ENCODE data around the gene PPP3R1.
"Not testable (repeated sequence)": the region's sequence is repeated elsewhere in the genome, so short reads cannot be mapped to it uniquely, and the experiment has no call there.

PPP3R1 gene

DNA sequence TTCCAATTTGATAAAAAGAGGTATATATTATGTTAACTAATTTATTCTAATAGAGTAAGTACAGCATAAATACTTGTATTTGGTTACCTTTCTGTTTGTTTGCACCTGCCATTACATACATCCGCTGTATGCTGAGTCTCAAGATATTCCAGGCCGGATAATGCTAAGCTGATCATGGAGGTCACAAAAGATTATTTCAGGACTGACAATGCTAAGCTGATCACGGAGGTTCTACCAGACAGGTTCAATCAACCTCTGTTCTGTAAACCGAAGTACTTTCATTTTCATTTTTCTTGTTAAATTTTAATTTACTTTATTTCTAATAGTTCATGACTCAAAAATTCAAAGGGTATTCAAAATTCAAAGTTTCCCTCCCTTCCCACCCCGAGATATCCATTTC is 63.5 kb downstream of the PPP3R1 start:
- DNase-seq (ENCODE audit: low spot score) = no peak

GRCh38 chr2:68187329-68187728 is 65.0 kb downstream of the PPP3R1 start:
- no peak for DNase-seq (ENCODE audit: low spot score)

GRCh38 chr2:68185541-68186164 is 66.7 kb downstream of the PPP3R1 start:
- DNase-seq (ENCODE audit: low spot score) = peak; percentile 65

DNA sequence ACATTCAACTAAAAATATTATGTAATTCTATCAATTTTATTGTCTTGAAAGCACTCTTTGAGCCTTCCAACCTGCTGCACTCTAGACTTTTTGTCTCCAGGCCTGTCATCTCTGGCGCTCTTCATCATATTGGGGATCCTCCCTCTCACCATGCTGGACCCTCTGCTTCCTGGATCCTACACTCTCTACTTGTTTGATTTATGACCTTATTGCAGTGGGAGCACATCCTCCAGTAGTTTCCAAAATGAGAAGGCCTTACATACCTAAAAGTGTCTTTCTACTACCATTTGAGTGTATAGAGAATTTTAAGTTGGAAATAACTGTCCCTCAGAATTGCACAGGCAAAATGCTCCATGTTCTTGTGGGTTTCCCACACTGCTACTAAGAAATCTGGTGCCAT is 69.4 kb downstream of the PPP3R1 start:
- DNase-seq (ENCODE audit: low spot score) = no peak

- DNase-seq (ENCODE audit: low spot score) = no peak
These were observed 73.2 kb downstream of the PPP3R1 start for GRCh38 chr2:68178954-68179627.

DNA sequence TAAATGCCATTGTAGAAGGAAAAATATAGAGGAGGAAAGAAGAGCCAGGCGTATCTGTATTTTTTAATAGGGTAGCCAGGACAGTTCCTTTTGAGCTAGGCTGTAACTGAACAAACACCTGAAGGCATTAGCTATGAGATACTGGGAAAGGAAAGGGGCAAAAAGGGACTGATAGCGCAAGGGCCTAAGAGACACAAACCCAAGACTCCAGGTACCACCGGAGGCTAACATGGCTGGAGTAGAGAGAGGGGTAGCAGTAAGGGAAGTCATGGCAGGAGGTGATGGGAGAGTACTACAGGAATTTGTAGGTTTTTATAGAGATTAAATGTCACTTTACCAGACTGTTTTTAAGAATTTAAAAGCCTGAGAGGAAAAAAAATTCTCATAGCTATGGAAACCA is 73.9 kb downstream of the PPP3R1 start:
- no peak for DNase-seq (ENCODE audit: low spot score)

GRCh38 chr2:68177541-68177940 is 74.8 kb downstream of the PPP3R1 start:
- no peak for DNase-seq (ENCODE audit: low spot score)

GRCh38 chr2:68176657-68177056 is 75.7 kb downstream of the PPP3R1 start:
- no peak for DNase-seq (ENCODE audit: low spot score)

DNA sequence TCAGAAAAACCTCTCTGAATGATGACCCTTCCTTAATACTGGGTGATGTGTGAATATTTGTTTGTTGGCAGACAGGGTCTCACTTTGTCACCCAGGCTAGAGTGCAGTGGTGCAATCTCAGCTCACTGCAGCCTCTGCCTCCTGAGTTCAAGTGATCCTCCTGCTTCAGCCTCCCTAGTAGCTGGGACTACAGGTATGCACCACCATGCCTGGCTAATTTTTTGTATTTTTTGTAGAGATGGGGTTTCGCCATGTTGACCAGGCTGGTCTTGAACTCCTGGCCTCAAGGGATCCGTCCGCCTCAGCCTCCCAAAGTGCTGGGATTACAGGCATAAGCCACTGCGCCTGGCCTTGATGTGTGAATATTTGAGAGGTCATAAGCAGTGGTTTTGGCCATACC is 77.1 kb downstream of the PPP3R1 start:
- DNase-seq (ENCODE audit: low spot score) = not testable (repeated sequence)

GRCh38 chr2:68172990-68173700 is 79.2 kb downstream of the PPP3R1 start:
- no peak for DNase-seq (ENCODE audit: low spot score)

DNA sequence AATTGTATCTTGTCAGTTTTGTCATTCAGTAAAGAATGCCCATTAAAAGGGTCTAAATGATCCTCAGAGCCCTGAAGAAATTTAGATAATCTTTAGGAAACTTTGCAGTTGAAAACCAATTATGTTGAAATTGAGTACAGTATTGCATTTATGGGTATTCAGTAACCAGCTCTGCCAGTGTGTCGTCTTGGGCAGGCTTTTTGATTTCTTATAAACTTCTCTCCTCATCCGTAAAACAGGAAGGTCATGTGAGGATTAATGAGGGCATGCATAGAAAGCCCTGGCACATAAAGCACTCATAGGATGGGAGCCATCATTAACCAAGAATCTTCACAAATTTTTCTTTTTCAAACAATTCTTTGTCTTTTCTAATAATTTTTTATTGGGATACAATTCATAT is 79.8 kb downstream of the PPP3R1 start:
- DNase-seq (ENCODE audit: low spot score) = no peak

DNA sequence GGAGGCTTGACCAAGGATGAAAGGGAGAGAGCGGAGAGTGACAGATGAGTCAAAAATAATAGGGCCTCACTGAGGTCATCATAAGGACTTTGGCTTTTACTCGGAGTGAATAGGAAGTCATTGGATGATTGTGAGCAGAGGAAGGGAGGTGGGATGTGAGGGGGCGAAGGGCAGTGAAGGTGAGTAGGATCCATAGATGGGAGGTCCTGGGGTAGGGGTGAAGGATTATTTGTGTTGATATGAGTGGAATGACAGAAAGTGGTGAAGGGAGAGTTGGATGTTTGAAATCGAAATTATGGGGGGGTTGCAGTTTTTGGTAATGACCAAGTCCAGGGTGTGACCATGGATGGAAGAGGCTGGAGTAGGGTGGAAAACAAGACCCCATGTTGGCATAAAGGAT is 80.6 kb downstream of the PPP3R1 start:
- DNase-seq (ENCODE audit: low spot score) = no peak

DNA sequence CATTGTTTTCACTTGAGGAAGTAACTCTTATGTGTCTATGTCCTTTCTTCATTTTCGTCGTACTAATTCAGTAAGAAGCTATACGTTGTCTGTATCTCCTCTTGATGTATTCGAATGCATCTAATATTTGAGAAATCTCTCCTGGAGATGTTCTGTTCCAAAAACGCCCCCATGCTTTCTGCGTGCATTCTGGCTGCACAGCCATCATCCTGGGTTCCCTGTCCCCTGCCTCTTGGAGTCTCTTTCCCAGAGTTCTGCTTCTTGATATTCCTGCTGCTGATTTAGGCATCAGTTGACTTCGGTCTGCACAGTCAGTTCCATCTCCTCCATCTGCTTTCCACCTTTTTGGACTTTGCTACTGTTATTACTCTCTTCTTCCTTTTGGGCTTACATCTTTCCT is 81.2 kb downstream of the PPP3R1 start:
- no peak for DNase-seq (ENCODE audit: low spot score)

- DNase-seq (ENCODE audit: low spot score) = no peak
These were observed 83.0 kb downstream of the PPP3R1 start for GRCh38 chr2:68169308-68169707.

DNA sequence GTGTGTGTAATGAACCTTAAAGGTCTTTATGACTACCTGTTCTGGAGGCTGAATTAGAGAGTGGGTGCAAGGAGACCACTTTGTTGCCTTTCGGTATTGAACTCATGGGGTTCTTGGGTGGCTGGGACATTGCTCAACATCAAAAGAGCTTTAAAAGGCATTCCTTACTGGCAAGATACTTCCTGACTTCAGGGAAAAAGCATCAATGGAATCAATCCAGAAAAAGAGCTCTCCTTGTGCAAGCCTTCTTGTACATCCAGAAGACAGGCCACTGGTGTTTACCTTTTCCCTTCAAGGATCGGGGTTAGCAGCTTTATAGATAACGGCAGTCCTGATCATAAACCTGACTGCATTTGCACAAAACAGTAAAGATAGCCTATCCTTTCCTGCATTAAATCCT is 85.1 kb downstream of the PPP3R1 start:
- DNase-seq (ENCODE audit: low spot score) = no peak

- no peak for DNase-seq (ENCODE audit: low spot score)
These were observed 88.7 kb downstream of the PPP3R1 start for GRCh38 chr2:68163641-68164040.

GRCh38 chr2:68158134-68158447 is 94.2 kb downstream of the PPP3R1 start:
- DNase-seq (ENCODE audit: low spot score) = no peak

- peak; percentile 96 for DNase-seq (ENCODE audit: low spot score)
These were observed 94.8 kb downstream of the PPP3R1 start, which contains the start of gene PNO1 for GRCh38 chr2:68157402-68158133. TSS of gene PNO1 (plus strand) at chr2:68157888. CDS start at chr2:68157935, 47 bp downstream.

DNA sequence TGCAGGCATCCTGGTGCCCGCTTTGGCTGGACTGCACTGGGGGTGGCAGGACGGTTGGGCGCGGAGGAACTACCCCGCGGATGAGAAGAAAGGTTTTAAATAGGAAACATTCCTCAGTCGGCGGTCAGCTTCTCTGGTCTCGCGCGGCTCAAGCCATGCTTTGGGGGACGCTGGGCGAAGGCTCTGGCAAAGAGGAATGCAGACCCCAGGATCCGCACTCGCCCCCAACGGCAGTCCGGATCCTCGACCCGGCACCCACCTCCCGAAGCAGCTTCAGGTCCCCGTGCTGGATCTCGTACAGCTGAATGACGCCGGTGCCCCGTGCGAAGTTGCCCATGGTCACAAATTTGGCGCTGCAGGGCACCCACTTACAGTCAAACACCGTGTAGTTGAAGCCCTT is 95.3 kb downstream of the PPP3R1 start:
- DNase-seq (ENCODE audit: low spot score) = no peak

DNA sequence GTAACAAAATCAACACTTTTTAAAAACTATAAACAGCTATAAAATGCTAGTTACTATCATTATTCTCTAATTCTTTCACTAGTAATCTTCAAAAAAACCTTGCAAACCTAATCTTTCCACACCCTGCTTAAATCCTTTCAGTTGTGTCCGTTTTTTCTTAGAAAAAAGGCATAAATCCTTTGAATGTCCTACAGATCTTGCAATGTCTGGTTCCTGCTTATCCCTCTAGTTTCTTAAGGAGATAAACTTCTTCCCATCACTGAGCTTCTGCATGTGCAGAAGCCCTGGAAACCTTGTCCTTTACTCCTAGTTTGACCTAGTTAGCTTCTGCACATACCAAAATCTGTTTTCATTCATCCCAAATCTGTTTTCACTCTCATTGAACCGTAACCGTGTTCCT is 95.9 kb downstream of the PPP3R1 start:
- DNase-seq (ENCODE audit: low spot score) = no peak

DNA sequence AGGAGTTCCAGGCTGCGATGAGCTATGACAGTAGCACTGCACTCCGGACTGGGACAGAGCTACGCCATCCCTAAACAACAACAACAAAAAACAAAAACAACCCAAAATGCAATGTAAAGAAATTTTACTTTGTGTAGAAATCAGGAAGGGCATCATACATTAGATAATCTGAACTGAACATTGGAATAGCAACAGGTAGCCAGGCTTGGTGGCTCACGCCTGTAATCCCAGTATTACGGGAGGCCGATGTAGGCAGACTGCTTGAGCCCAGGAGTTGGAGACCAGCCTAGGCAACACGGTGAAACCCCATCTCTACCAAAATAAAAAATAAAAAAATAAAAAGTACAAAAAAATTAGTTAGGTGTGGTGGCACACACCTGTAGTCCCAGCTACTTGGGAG is 96.7 kb downstream of the PPP3R1 start:
- DNase-seq (ENCODE audit: low spot score) = no peak

DNA sequence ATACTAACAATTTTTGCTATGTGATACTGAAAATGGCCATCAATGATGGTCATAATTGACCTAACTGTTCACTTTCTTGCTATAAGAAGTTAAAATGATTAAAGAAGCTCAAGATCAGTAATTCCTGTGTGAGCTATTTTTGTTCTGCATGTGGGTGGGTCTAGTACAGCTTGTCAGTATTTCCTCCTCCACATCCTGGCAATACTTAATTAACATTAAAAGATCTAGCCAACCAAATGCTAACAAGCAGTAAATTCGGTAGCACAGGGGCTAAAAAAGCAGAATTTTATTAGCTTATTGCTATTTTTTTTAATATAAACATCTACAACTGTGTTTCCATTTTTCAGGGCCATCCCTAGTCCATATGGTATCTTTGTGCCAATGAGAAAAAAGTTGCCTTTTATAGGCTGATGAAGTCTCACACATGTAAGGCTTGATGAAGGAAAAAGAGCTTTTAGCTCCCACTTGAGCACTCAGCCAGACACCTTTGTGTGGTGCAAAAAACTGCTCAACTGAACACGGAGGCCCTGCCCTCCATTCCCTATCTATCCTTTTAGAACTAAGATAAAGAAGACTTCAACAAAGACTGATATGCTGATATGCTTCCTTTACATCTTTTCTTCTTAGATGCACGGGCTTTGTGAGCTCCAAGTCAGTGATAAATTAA is 99.5 kb downstream of the PPP3R1 start:
- no peak for DNase-seq (ENCODE audit: low spot score)

Measured in SK-N-DZ (cell line).